ENCODE data around the gene INPP5D. TPM values are rescaled to one million over a fixed set of nuclear protein-coding genes. Genes with fewer than 3 reads are reported as not detected.
"Not testable (repeated sequence)": the region's sequence is repeated elsewhere in the genome, so short reads cannot be mapped to it uniquely, and the experiment has no call there.

Gene INPP5D
- total RNA-seq, 1 donor from 2014 or later, result 5.8 TPM

GRCh38 chr2:233085037-233085838 is 25.1 kb downstream of the INPP5D start:
- intact Hi-C loops (cut with micrococcal nuclease), result no loop called here
- DNase-seq (no peak), ATAC-seq (no peak)

GRCh38 chr2:233085839-233086150 is 25.7 kb downstream of the INPP5D start:
- DNase-seq (no peak), ATAC-seq (no peak)

GRCh38 chr2:233087713-233088112 is 27.6 kb downstream of the INPP5D start:
- DNase-seq, result no peak
- no peak for ATAC-seq
- intact Hi-C loops (cut with micrococcal nuclease), result no loop called here

More at GRCh38 chr2:233085839-233086150, 25.7 kb downstream of the INPP5D start:
- intact Hi-C loops (cut with micrococcal nuclease), result no loop called here

- ATAC-seq, result no peak
- DNase-seq, result no peak
- intact Hi-C loops (cut with micrococcal nuclease), result no loop called here
Observed at GRCh38 chr2:233088972-233089345, 28.8 kb downstream of the INPP5D start.

- ATAC-seq (no peak), DNase-seq (no peak)
- intact Hi-C loops (cut with micrococcal nuclease), result loop anchor here (10.0 kb wide), 1 partner anchor 155 kb away; no protein-coding TSS in a partner anchor
Observed at GRCh38 chr2:233089851-233090250, 29.7 kb downstream of the INPP5D start.

- ATAC-seq, result no peak
- intact Hi-C loops (cut with micrococcal nuclease), result loop anchor here (10.0 kb wide), 1 partner anchor 154 kb away; no protein-coding TSS in a partner anchor
- no peak for DNase-seq
Observed at GRCh38 chr2:233090879-233091278, 30.7 kb downstream of the INPP5D start.

GRCh38 chr2:233091595-233092375 is 31.6 kb downstream of the INPP5D start:
- intact Hi-C loops (cut with micrococcal nuclease), result loop anchor here (10.0 kb wide), 1 partner anchor 153 kb away; no protein-coding TSS in a partner anchor
- DNase-seq (no peak), ATAC-seq (no peak)

GRCh38 chr2:233092432-233093165 is 32.5 kb downstream of the INPP5D start:
- no peak for DNase-seq
- intact Hi-C loops (cut with micrococcal nuclease), result loop anchor here (10.0 kb wide), 1 partner anchor 152 kb away; no protein-coding TSS in a partner anchor
- peak; percentile 36 for ATAC-seq

GRCh38 chr2:233093166-233093448 is 33.0 kb downstream of the INPP5D start:
- DNase-seq (no peak), ATAC-seq (no peak)
- intact Hi-C loops (cut with micrococcal nuclease), result loop anchor here (10.0 kb wide), 1 partner anchor 152 kb away; no protein-coding TSS in a partner anchor

GRCh38 chr2:233093721-233094120 is 33.6 kb downstream of the INPP5D start:
- DNase-seq (no peak), ATAC-seq (no peak)
- intact Hi-C loops (cut with micrococcal nuclease), result loop anchor here (10.0 kb wide), 1 partner anchor 151 kb away; no protein-coding TSS in a partner anchor

GRCh38 chr2:233094614-233095013 is 34.5 kb downstream of the INPP5D start:
- DNase-seq (no peak), ATAC-seq (no peak)
- intact Hi-C loops (cut with micrococcal nuclease), result loop anchor here (10.0 kb wide), 1 partner anchor 150 kb away; no protein-coding TSS in a partner anchor

- intact Hi-C loops (cut with micrococcal nuclease), result loop anchor here (10.0 kb wide), 1 partner anchor 149 kb away; no protein-coding TSS in a partner anchor
- ATAC-seq (no peak), DNase-seq (no peak)
Observed at GRCh38 chr2:233096006-233096405, 35.9 kb downstream of the INPP5D start.

- intact Hi-C loops (cut with micrococcal nuclease), result loop anchor here (10.0 kb wide), 1 partner anchor 146 kb away; no protein-coding TSS in a partner anchor
- ATAC-seq (peak; percentile 53), DNase-seq (peak; percentile 57)
Observed at GRCh38 chr2:233098618-233099017, 38.5 kb downstream of the INPP5D start.

- DNase-seq, ATAC-seq: not testable (repeated sequence)
- intact Hi-C loops (cut with micrococcal nuclease), result loop anchor here (10.0 kb wide), 1 partner anchor 145 kb away; no protein-coding TSS in a partner anchor
Observed at GRCh38 chr2:233099820-233100191, 39.7 kb downstream of the INPP5D start.

GRCh38 chr2:233100192-233100998 is 40.3 kb downstream of the INPP5D start:
- ATAC-seq (no peak), DNase-seq (no peak)
- intact Hi-C loops (cut with micrococcal nuclease), result no loop called here

- no peak for DNase-seq
- no peak for ATAC-seq
- intact Hi-C loops (cut with micrococcal nuclease), result no loop called here
Observed at GRCh38 chr2:233101141-233101540, 41.0 kb downstream of the INPP5D start.

GRCh38 chr2:233101816-233102215 is 41.7 kb downstream of the INPP5D start:
- no peak for ATAC-seq
- intact Hi-C loops (cut with micrococcal nuclease), result no loop called here
- DNase-seq, result no peak

- intact Hi-C loops (cut with micrococcal nuclease), result no loop called here
- DNase-seq (no peak), ATAC-seq (no peak)
Observed at GRCh38 chr2:233105156-233105895, 45.2 kb downstream of the INPP5D start.

Measured in left ventricle myocardium superior (tissue), 1 donor.